Measurements from ENCODE around the gene XPO4.
"Not testable (repeated sequence)": the region's sequence is repeated elsewhere in the genome, so short reads cannot be mapped to it uniquely, and the experiment has no call there.

Gene XPO4

DNA sequence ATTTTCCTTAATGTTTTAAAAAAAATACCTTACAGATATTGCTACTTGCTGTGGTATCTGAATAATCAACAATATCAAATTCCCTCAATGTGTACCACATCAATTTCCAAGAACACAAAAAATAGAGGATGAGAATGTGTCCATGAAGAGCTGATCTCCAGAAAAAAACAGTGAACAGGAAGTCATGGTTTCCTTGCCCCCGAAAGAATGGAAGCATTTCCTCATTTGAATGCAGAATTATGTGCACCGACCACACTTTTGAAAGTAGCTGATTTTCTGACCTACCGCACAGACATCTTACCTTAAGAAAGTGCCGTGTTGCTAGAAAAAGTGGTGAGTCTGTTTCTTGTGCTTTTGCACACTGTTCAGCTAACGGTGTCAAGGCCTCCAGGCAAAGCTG lies 115.4 kb downstream of the XPO4 start:
- no peak for DNase-seq (ENCODE audit: low read depth in 3 of 3)

DNA sequence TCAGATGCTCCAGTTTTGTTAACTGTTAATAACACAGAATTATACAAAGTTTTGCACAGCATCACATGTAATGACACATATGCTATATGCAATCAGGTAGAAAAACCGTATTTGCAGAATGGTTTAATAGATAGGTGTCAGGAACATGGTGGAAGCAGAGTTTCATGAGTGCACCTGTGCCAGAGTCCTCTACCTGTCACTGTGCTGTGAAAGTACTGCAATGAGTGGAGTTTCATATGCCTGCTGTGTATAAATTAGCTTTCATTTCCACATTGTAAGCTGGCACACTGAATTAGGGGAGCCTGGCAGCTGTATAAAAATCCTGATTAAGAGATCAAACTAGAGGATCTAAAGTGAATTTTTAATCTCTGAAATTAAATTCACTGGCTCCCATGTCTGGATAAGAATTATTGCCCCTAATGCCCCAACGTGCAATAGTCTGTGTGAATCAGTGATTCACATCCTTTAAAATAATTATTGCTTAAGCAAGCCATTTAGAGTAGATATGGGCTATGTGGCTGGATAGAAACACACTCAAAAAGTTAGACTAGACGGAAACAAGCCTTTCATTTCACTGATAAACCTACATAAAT lies 120.3 kb downstream of the XPO4 start:
- no peak for DNase-seq (ENCODE audit: low read depth in 3 of 3)

- no peak for DNase-seq (ENCODE audit: low read depth in 3 of 3)
Observed at GRCh38 chr13:20780317-20780716, 122.2 kb downstream of the XPO4 start.

DNA sequence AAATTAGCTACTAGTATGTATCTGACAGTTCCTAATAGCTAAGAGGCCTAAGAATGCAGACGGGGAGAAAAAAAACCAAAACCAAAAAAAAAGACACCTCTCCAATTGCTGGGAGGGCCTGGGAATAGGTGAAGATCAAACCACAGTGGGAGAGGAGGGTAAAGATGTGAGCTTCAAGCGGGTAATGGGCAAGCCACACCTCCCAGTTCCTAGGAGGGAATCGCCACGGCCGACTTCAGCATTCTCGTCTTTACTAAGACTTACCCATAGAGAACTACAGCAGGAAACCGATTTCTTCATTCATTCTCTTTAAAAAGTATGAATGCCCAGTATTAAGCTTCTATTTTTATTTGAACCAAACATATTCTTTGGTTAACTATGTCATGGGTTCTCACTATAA lies 123.1 kb downstream of the XPO4 start:
- DNase-seq (ENCODE audit: low read depth in 3 of 3): no peak

- no peak for DNase-seq (ENCODE audit: low read depth in 3 of 3)
Observed at GRCh38 chr13:20778311-20778710, 124.2 kb downstream of the XPO4 start.

- DNase-seq (ENCODE audit: low read depth in 3 of 3): no peak
Observed at GRCh38 chr13:20776751-20777150, 125.8 kb downstream of the XPO4 start.

- no peak for DNase-seq (ENCODE audit: low read depth in 3 of 3)
Observed at GRCh38 chr13:20775961-20776360, 126.6 kb downstream of the XPO4 start.

GRCh38 chr13:20774746-20775145 lies 127.8 kb downstream of the XPO4 start:
- DNase-seq (ENCODE audit: low read depth in 3 of 3): no peak

DNA sequence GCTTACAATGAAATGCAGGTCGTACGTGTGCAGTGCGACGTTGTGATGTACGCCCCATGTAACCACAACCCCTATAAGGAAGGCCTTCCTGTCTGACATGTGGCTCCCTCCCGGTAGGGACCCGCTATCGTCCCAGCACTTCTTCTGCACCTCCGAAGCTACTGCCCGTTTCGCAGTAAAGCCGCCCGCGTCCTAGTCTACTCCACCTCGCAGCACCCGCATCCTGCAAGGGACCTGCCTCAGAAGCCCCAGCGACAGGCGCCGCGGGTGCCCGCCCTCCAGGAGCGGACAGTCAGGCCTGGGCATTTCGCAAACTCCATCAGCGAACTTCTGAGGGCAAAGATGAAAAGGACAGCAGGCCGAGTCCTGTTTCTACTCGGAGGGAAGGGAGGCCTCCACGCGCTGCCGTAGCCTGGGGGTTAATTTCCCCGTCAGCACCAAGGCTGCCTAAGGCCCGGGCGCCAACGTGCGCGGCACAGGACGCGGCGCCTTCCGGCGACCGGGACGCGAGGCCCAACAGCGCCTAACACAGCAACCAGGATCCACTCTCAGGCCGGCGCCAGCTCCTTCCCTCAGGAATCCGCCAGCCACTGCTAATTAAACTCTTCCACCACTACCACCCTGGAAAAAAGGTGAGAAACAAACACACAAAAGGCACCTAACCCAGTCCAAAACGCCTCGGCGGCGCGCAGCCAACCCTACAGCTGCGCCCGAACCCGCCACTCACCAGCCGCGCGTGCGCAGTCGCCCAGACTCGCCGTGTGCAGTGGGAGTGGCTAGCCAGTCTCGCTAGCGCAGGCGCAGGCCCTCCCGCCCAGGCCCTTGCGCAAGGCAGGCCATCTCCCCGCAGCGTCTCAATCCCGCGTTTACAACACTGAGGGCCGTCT lies 129.1 kb downstream of the XPO4 start, which contains the start of gene EEF1AKMT1:
EEF1AKMT1 (minus strand) TSS at position 768 of the 887 bp plus-strand sequence. CDS start 16,363 bp downstream, outside the sequence.
- DNase-seq (ENCODE audit: low read depth in 3 of 3): peak; percentile 91 to 94 (median 91)

- no peak for DNase-seq (ENCODE audit: low read depth in 3 of 3)
Observed at GRCh38 chr13:20772401-20773131, 130.0 kb downstream of the XPO4 start.

GRCh38 chr13:20769834-20770233 lies 132.7 kb downstream of the XPO4 start:
- DNase-seq (ENCODE audit: low read depth in 3 of 3): no peak

DNA sequence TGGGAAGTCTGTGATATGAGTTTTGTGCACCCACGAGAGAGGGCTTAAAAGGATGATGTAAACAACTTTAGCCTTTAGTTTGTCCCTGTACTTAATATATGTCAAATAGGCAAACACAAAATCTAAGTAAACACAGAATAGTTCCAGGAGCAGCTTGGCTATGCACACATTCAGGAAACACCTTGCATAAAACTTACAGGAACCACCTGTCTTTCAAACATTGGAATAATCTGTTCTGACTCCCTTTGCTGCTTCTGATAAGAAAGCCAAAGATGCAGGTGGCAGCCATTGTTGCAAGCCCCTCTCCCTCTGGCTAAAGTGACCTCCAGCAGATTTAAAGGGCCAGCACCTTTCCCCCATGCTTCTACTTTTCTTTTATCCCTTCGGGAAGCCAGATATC lies 133.5 kb downstream of the XPO4 start:
- DNase-seq (ENCODE audit: low read depth in 3 of 3): no peak

DNA sequence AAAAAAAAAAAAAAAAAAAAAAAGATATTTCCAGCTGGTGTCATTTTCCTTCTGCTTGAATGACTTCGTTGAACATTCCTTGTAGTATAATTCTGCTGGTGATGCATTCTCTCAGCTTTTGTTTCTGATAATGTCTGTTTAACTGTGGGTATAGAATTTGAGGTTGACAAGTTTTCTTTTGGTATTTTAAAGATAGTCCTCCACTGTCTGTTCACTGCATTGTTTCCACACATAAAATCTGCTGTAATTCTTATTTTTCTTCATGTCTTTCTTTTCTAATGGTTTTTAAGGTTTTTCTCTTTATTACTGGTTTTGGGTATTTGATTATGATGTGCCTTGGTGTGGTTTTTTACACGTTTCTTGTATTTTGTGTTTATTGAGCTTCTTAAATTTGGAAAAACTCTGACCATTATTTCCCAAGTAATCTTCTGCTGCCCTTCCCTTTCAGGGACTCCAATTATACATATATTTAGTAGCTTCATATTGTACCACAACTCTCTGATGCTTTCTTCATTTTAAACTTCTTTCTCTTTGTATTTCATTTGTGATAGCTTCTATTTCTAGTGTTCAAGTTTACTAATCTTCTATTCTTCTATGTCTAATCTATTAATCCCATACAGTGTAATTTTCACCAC lies 135.1 kb downstream of the XPO4 start:
- no peak for DNase-seq (ENCODE audit: low read depth in 3 of 3)

GRCh38 chr13:20760872-20761271 lies 141.7 kb downstream of the XPO4 start:
- DNase-seq (ENCODE audit: low read depth in 3 of 3): no peak

- no peak for DNase-seq (ENCODE audit: low read depth in 3 of 3)
Observed at GRCh38 chr13:20754009-20754408, 148.5 kb downstream of the XPO4 start.

- no peak for DNase-seq (ENCODE audit: low read depth in 3 of 3)
Observed at GRCh38 chr13:20749377-20749776, 153.2 kb downstream of the XPO4 start.

- DNase-seq (ENCODE audit: low read depth in 3 of 3): not testable (repeated sequence)
Observed at GRCh38 chr13:20743830-20744404, 158.6 kb downstream of the XPO4 start.

DNA sequence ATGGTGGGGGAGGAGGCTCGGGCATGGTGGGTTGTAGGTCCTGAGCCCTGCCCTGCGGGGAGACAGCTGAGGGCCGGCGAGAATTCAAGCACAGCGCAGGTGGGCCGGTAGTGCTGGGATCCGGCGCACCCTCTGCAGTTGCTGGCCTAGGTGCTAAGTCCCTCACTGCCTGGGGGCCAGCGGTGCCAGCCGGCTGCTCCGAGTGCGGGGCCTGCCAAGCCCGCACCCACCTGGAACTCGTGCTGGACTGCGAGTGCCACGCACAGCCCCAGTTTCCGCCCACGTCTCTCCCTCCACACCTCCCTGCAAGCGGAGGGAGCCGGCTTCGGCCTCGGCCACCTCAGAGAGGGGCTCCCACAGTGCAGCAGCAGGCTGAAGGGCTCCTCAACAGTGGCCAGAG lies 162.5 kb downstream of the XPO4 start:
- no peak for DNase-seq (ENCODE audit: low read depth in 3 of 3)

DNA sequence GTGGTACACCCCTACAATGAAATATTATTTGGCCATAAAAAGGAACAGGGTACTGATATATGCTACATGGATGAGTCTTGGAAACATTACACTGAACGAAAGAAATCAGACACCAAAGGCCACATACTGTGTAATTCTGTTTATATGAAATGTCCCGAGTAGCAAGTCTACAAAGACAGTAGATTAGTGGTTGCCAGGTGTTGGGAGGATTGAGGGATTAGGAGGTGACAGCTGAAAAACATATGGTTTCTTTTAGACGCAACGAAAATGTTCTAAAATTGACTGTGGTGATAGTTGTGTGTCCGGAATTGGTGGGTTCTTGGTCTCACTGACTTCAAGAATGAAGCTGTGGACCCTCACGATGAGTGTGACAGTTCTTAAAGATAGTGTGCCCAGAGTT lies 163.9 kb downstream of the XPO4 start:
- DNase-seq (ENCODE audit: low read depth in 3 of 3): no peak

DNA sequence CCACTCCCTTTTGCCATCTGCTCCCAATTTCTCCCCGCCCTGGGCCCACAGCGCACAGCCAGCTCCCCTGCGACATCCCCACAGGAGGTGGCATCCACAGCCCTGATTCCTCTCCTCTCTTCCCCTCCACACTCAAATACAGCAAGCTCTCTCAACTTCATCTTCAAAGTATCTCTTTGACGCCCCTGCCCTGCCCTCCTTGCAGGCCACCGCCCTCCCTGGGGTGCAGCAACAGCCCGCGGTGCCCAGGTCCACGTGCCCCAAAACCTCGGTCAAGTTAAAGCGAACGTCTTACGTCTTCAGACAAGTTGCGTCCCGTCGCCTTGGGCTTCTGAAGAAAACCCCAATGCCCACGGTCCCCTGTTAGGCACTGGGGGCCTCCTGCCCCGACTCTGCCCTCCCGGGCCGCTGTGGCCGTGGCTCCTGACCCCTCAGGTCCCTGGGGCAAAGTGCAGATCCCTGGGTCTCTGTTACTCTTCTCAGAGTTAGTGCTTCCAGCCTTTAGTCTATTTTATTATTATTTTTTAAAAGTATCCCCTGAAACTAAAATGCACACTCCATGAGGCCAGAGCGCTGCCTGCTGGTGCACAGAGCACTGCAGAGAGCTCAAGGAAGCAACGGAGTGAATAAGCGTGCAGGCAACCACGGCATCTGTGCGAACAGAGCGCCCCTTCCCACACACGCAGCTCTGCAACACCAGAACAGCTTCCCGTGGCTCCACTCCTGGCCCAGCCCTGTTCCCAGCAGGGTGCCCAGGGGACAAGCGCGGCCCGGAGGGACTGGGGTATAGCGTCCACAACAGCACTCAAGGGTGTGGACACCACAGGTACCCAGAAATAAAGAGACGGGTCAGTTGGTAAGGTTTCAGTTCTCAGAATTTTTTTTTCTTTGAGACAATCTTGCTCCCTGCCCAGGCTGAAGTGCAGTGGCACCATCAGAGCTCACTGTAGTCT lies 172.6 kb downstream of the XPO4 start:
- no peak for DNase-seq (ENCODE audit: low read depth in 3 of 3)
